ENCODE results near the gene MALRD1.

DNA sequence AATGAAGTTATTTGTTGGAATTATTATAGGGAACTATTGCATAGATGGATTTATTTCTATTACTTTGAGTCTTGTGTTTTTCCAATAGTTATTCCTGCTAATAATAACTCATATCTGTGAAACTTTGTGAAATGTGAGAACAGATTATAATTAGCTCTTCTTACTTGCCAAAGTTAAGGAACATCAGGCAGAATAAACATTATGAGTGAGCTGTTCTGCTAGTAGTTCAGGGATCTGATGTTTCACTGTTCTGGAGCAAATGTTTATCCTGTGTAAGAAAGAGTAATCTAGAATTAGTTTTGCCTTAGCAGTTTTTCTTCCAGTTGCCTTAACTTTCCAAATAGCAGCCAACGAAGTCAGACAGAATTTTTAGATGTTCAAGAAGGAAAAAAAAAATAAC, 522.4 kb downstream of the MALRD1 start:
- no peak for TF ChIP-seq LEF1 (IDR thresholded peaks at IDR 0.05; ENCODE audit: borderline replicate concordance)
- no peak for TF ChIP-seq L3MBTL2 (conservative IDR thresholded peaks at IDR 0.05)

Data from HEK293T (cell line).